Activated T-cell treated with anti-CD3 and anti-CD28 coated beads, Interleukin-2, amount 50 U/mL, for 72 hours (primary cell): ENCODE results near the gene PTN. TPM values are rescaled to one million over a fixed set of nuclear protein-coding genes. Genes with fewer than 3 reads are reported as not detected.
"Not testable (repeated sequence)": the region's sequence is repeated elsewhere in the genome, so short reads cannot be mapped to it uniquely, and the experiment has no call there.

Experiments used
- ATAC-seq, 2 donors: fragments of 150-1000 bp; cut with Tn5 transposase; replicated peaks in 1 of 2; 2 replicates each; pipeline ENCODE4 v1.10.0; 2021; ENCODE audit warnings: moderate library complexity in 2 of 2, mild to moderate bottlenecking in 1 of 2
- DNase-seq, 2 donors: peaks; one replicate each; pipeline ENCODE4 v3.0.0; 2021 to 2022; ENCODE audit warnings: mixed read lengths in 1 of 2
- H3K27ac Mint-ChIP-seq: one replicate; pipeline ENCODE4 v1.8.0; 2022; ENCODE audit warnings: mild to moderate bottlenecking, moderate library complexity, mixed read lengths
- H3K27me3 Mint-ChIP-seq: one replicate; pipeline ENCODE4 v1.8.0; 2022; ENCODE audit warnings: low read depth, mixed read lengths
- H3K36me3 Mint-ChIP-seq, 2 donors: one replicate each; pipeline ENCODE4 v1.8.0; 2022; ENCODE audit warnings: mixed read lengths in 2 of 2, mild to moderate bottlenecking in 1 of 2; ENCODE audit not compliant: insufficient read depth in 2 of 2
- H3K4me1 Mint-ChIP-seq: one replicate; pipeline ENCODE4 v1.8.0; 2022; ENCODE audit warnings: low read depth, mixed read lengths
- H3K4me3 Mint-ChIP-seq, 2 donors: one replicate each; pipeline ENCODE4 v1.8.0; 2022; ENCODE audit warnings: mild to moderate bottlenecking in 2 of 2, mixed read lengths in 2 of 2, moderate library complexity in 2 of 2
- H3K9me3 Mint-ChIP-seq, 2 donors: one replicate each; pipeline ENCODE4 v1.8.0; 2022; ENCODE audit warnings: mixed read lengths in 2 of 2
- total RNA-seq, 2 donors: library from RNA; stranded (reverse); gene quantifications; one replicate each; pipeline ENCODE4 v1.2.3, GENCODE V29; 2022

PTN gene
- total RNA-seq, 2 donors from 2014 or later: not detected

GRCh38 chr7:137282043-137282442, 61.5 kb downstream of the PTN start:
- no peaks in the 10 kb centered on the region for H3K27me3 Mint-ChIP-seq
- H3K27ac Mint-ChIP-seq: no peak overlapping the region
- no peaks in the 10 kb centered on the region for H3K36me3 Mint-ChIP-seq
- no peak overlapping the region for H3K4me3 Mint-ChIP-seq
- ATAC-seq (no peak), DNase-seq (no peak)
- no peaks in the 10 kb centered on the region for H3K4me1 Mint-ChIP-seq
- peaks cover 0 to 4% of the 10 kb centered on the region in 2 donors for H3K9me3 Mint-ChIP-seq

DNA sequence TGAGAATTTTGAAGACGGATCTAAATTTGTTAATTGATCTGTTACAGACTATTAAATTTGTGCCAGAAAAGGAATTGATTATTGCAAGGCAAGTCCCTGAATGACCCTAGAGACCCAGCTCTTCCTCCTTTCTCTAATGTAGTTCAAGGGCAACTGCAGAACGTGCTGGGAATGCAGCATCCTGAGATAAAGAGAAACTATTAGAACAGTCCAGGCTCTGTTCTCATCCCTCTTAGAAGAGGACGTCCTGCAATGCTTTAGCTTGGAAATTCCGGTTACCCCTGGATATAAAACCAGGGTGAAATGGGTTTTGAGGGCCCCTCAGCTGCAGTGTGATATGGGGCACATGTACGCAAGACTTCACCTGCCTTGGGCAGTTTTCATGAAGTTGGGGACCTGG, 67.3 kb downstream of the PTN start:
- no peaks in the 10 kb centered on the region for H3K36me3 Mint-ChIP-seq
- no peaks in the 10 kb centered on the region for H3K4me1 Mint-ChIP-seq
- ATAC-seq (no peak), DNase-seq (no peak)
- no peak overlapping the region for H3K27ac Mint-ChIP-seq
- peaks cover 4 to 9% of the 10 kb centered on the region in 2 donors for H3K9me3 Mint-ChIP-seq
- H3K27me3 Mint-ChIP-seq: no peaks in the 10 kb centered on the region
- H3K4me3 Mint-ChIP-seq: no peak overlapping the region

GRCh38 chr7:137272249-137272648, 71.3 kb downstream of the PTN start:
- Mint-ChIP-seq H3K36me3 (no peaks in the 10 kb centered on the region), H3K9me3 (peaks cover 3 to 12% of the 10 kb centered on the region in 2 donors), H3K27ac (no peak overlapping the region), H3K27me3 (no peaks in the 10 kb centered on the region), H3K4me3 (no peak overlapping the region), H3K4me1 (no peaks in the 10 kb centered on the region)
- DNase-seq (no peak), ATAC-seq (no peak)

DNA sequence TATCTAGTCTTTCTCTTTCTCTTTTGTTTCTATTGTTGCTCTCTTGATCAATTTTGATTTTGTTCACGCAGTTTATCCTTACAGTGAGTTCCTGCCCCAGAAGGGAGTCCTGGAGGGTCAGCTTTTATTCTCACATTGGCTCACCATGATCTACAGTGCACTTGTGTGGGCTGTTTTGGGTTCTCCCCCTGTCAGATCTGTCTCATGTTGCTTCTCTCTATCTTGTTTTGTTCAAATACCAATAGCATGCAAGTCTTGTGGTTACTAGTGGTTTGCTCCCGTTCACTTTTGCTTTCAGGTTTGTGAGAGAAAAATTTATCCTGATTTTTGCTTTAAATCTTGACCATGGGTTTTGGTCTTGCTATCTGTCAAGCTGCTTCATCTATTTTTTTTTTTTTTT, 74.3 kb downstream of the PTN start:
- Mint-ChIP-seq H3K4me3 (no peak overlapping the region), H3K27me3 (no peaks in the 10 kb centered on the region), H3K4me1 (no peaks in the 10 kb centered on the region), H3K9me3 (peaks cover 3 to 12% of the 10 kb centered on the region in 2 donors), H3K27ac (no peak overlapping the region), H3K36me3 (no peaks in the 10 kb centered on the region)
- ATAC-seq (no peak), DNase-seq (no peak)

DNA sequence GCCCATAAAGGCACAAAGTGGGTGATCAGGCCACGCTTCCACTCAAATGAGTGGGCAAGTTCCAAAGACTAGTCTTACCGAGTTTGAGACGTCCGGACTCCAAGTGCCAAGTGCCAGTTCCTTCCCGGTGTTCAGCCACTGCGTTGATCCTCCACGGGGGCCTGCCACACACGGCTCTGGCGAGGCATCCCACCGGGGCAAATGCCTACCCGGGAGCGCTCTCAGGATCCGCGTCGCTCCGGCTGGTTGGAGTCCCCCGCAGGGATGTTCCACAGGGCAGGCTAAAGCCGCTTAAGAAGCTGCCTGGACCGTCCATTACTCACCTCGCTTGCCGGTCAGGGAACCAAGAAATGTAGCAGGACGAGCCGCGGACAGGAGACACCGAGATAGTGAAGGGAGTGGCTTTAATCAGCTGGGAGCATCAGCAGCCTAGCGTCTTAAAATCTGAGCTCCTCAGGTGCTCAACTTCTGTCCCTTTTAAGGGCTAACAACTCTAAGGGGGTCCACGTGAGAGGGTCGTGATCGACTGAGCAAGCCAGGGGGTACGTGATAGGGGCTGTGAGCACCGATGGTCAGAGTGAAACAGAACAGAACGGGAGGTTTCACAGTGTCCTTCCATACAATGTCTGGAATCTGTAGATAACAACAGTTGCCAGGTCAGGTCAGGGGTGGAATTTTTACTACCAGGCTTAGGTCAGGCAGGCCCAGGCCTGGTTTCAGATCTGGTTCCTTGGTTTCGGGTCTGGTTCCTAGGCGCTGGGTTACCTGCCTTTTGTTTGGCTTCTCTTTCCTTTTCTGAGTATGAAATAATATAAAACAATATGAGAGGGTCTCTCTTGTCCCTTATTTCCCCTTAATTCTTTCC, 75.3 kb downstream of the PTN start:
- not testable (repeated sequence) for H3K4me1 Mint-ChIP-seq, H3K4me3 Mint-ChIP-seq, ATAC-seq

DNA sequence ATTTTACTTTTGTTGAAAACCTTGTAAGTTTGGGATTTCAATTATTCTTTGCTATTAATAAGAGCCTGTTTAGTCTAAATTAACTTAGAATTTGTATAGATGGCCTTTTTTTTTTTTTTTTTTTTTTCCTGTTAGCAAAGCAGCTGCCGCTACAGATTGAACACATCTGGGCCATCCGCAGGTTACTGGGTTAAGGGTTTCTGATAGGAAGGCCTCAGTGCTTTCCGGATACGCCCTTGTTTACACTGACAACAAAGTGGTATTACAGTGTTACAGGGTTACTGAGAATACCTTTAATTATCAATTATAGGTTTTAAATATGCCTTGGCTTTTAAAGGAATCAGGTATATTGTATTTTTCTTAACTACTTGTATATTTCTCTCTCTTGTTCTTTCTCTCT, 76.8 kb downstream of the PTN start:
- H3K4me1 Mint-ChIP-seq: no peaks in the 10 kb centered on the region
- DNase-seq (no peak), ATAC-seq (no peak)
- no peak overlapping the region for H3K27ac Mint-ChIP-seq
- no peaks in the 10 kb centered on the region for H3K27me3 Mint-ChIP-seq
- no peaks in the 10 kb centered on the region for H3K36me3 Mint-ChIP-seq
- H3K4me3 Mint-ChIP-seq: no peak overlapping the region
- peaks cover 3 to 5% of the 10 kb centered on the region in 2 donors for H3K9me3 Mint-ChIP-seq

More for the DNA sequence above, 75.3 kb downstream of the PTN start:
- H3K9me3 Mint-ChIP-seq, H3K27me3 Mint-ChIP-seq, H3K36me3 Mint-ChIP-seq, H3K27ac Mint-ChIP-seq, DNase-seq: not testable (repeated sequence)

- not testable (repeated sequence) for H3K4me3 Mint-ChIP-seq, H3K4me1 Mint-ChIP-seq, H3K36me3 Mint-ChIP-seq, H3K27me3 Mint-ChIP-seq, H3K27ac Mint-ChIP-seq, DNase-seq, H3K9me3 Mint-ChIP-seq, ATAC-seq
Observed at GRCh38 chr7:137265480-137265879, 78.1 kb downstream of the PTN start.

- Mint-ChIP-seq H3K27ac (no peak overlapping the region), H3K4me1 (no peaks in the 10 kb centered on the region), H3K9me3 (peaks cover 2 to 4% of the 10 kb centered on the region in 2 donors), H3K36me3 (no peaks in the 10 kb centered on the region), H3K27me3 (no peaks in the 10 kb centered on the region), H3K4me3 (no peak overlapping the region)
- DNase-seq (no peak), ATAC-seq (no peak)
Observed at GRCh38 chr7:137262599-137262998, 80.9 kb downstream of the PTN start.

GRCh38 chr7:137258552-137258951, 85.0 kb downstream of the PTN start:
- Mint-ChIP-seq H3K27ac (no peak overlapping the region), H3K4me3 (no peak overlapping the region), H3K9me3 (peaks cover 0 to 5% of the 10 kb centered on the region in 2 donors), H3K36me3 (no peaks in the 10 kb centered on the region), H3K4me1 (no peaks in the 10 kb centered on the region), H3K27me3 (no peaks in the 10 kb centered on the region)
- ATAC-seq: no peak
- DNase-seq: no peak

- Mint-ChIP-seq H3K27me3 (no peaks in the 10 kb centered on the region), H3K9me3 (peaks cover 2 to 4% of the 10 kb centered on the region in 2 donors), H3K36me3 (no peaks in the 10 kb centered on the region), H3K4me1 (no peaks in the 10 kb centered on the region), H3K27ac (no peak overlapping the region), H3K4me3 (no peak overlapping the region)
- no peak for ATAC-seq
- DNase-seq: no peak
Observed at GRCh38 chr7:137254766-137255165, 88.8 kb downstream of the PTN start.

DNA sequence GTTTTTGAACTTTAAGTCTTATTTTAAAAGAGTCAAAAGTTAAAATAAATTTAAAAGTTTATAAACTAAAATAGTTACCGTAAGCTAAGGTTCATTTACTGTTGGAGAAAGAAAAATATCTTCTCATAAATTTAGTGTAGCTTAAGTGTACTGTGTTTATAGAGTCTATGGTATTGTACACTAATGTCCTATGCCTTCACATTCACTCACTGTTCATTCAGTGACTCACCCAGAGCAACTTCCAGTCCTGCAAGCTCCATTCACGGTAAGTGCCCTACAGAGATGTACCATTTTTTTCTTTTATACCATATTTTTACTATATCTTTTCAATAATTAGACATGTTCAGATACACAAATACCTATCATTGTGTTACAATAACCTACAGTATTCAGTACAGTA, 97.6 kb downstream of the PTN start:
- no peaks in the 10 kb centered on the region for H3K27me3 Mint-ChIP-seq
- no peak overlapping the region for H3K27ac Mint-ChIP-seq
- no peak for DNase-seq
- H3K4me1 Mint-ChIP-seq: no peaks in the 10 kb centered on the region
- no peak for ATAC-seq
- H3K36me3 Mint-ChIP-seq: no peaks in the 10 kb centered on the region
- H3K4me3 Mint-ChIP-seq: no peak overlapping the region
- H3K9me3 Mint-ChIP-seq: peaks cover 4 to 5% of the 10 kb centered on the region in 2 donors

GRCh38 chr7:137245186-137245585, 98.3 kb downstream of the PTN start:
- Mint-ChIP-seq H3K4me3 (no peak overlapping the region), H3K27me3 (no peaks in the 10 kb centered on the region), H3K36me3 (no peaks in the 10 kb centered on the region), H3K27ac (no peak overlapping the region), H3K4me1 (no peaks in the 10 kb centered on the region), H3K9me3 (peaks cover 6% of the 10 kb centered on the region in 2 donors)
- ATAC-seq (no peak), DNase-seq (no peak)

DNA sequence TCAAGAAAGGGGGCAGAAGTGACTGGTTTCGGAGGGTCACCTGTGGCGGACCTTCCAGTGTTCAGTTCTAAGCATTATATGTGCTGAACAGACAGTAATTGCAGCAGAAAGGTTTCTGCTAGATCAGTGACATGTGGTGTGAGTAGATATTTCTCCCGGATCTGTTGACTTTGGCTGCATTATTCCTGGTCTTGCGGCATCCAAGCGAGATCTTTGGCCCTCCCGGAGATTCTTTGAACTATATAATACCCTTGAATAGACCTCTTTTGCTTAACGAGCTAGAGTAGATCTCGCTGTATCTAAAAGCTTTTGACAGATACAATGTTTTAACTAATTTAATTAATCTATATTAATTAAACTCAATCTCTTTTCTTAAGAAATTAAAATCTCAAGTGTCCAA, 99.8 kb downstream of the PTN start:
- no peaks in the 10 kb centered on the region for H3K4me1 Mint-ChIP-seq
- no peak for ATAC-seq
- no peak for DNase-seq
- no peaks in the 10 kb centered on the region for H3K27me3 Mint-ChIP-seq
- no peak overlapping the region for H3K27ac Mint-ChIP-seq
- H3K9me3 Mint-ChIP-seq: peaks cover 6 to 9% of the 10 kb centered on the region in 2 donors
- no peak overlapping the region for H3K4me3 Mint-ChIP-seq
- no peaks in the 10 kb centered on the region for H3K36me3 Mint-ChIP-seq

- Mint-ChIP-seq H3K9me3 (peaks cover 6 to 8% of the 10 kb centered on the region in 2 donors), H3K27ac (no peak overlapping the region), H3K36me3 (no peaks in the 10 kb centered on the region), H3K4me3 (no peak overlapping the region), H3K27me3 (no peaks in the 10 kb centered on the region), H3K4me1 (no peaks in the 10 kb centered on the region)
- DNase-seq (no peak), ATAC-seq (no peak)
Observed at GRCh38 chr7:137242616-137243015, 100.9 kb downstream of the PTN start.
